Prostate gland (tissue), 2 donors: Measurements from ENCODE around the gene DBF4B. TPM values are rescaled to one million over a fixed set of nuclear protein-coding genes. Genes with fewer than 3 reads are reported as not detected.

Source experiments
- DNase-seq: peaks from one replicate; pipeline ENCODE4 v3.0.0-alpha.2; 2019; ENCODE audit warnings: low spot score
- H3K27ac ChIP-seq, 2 donors: fragments of 200-600 bp; sonication (generic); 2 replicates each; pipeline ENCODE4 v1.5.1; 2017 to 2019
- H3K27me3 ChIP-seq: fragments of 200-600 bp; sonication (generic); replicated peaks from 2 replicates; pipeline ENCODE4 v1.5.1; 2019; ENCODE audit not compliant: insufficient read depth
- H3K36me3 ChIP-seq, 2 donors: fragments of 200-600 bp; sonication (generic); 1 replicate in 1 of 2; 2 replicates in 1 of 2; pipeline versions ENCODE4 v1.5.1 to v1.8.1; 2017 to 2019
- H3K4me1 ChIP-seq: fragments of 200-600 bp; sonication (generic); replicated peaks from 2 replicates; pipeline ENCODE4 v1.5.1; 2019
- H3K4me3 ChIP-seq, 2 donors: fragments of 200-600 bp; sonication (generic); 2 replicates each; pipeline ENCODE4 v1.5.1; 2017 to 2019
- H3K9me3 ChIP-seq: fragments of 200-600 bp; sonication (generic); 2 replicates; pipeline ENCODE4 v1.5.1; 2017
- POLR2A ChIP-seq: fragments of 450-650 bp; IDR thresholded peaks from one replicate; pipeline ENCODE4 v1.6.1; 2016; ENCODE audit warnings: antibody characterized with exemption, mild to moderate bottlenecking
- POLR2AphosphoS5 ChIP-seq: sonication (generic); formaldehyde crosslinking; IDR thresholded peaks from one replicate; pipeline ENCODE4 v1.6.1; 2017; ENCODE audit warnings: antibody characterized with exemption
- WGBS: methylation state at CpG from one replicate; pipeline ENCODE4 v1.1.5; 2018; 5-methylcytosine and 5-hydroxymethylcytosine counted together
- intact Hi-C: fragments of 100-400 bp; cut with DNase I; formaldehyde crosslinking; loops from one replicate; pipeline ENCODE4 v1.14.2; 2022
- total RNA-seq, 2 donors: library from RNA; depleted of rRNA; stranded (reverse); fragments of >200 nt; gene quantifications; one replicate each; pipeline ENCODE4 v1.1.0, GENCODE V29; 2016
- TF ChIP-seq, protein P1 (sequence below), 4 experiments: fragments of 200-600 bp in 2 of 4; fragments of 450-650 bp in 2 of 4; sonication (generic) in 2 of 4; IDR thresholded peaks; 1 replicate in 3 of 4; 2 replicates in 1 of 4; pipeline ENCODE4 v1.5.1; 2016 to 2019; ENCODE audit warnings: antibody characterized with exemption in 4 of 4, mild to moderate bottlenecking in 2 of 4, moderate library complexity in 2 of 4

DBF4B gene
- total RNA-seq, 2 donors from 2014 or later = 5.3 to 20.1 TPM

DNA sequence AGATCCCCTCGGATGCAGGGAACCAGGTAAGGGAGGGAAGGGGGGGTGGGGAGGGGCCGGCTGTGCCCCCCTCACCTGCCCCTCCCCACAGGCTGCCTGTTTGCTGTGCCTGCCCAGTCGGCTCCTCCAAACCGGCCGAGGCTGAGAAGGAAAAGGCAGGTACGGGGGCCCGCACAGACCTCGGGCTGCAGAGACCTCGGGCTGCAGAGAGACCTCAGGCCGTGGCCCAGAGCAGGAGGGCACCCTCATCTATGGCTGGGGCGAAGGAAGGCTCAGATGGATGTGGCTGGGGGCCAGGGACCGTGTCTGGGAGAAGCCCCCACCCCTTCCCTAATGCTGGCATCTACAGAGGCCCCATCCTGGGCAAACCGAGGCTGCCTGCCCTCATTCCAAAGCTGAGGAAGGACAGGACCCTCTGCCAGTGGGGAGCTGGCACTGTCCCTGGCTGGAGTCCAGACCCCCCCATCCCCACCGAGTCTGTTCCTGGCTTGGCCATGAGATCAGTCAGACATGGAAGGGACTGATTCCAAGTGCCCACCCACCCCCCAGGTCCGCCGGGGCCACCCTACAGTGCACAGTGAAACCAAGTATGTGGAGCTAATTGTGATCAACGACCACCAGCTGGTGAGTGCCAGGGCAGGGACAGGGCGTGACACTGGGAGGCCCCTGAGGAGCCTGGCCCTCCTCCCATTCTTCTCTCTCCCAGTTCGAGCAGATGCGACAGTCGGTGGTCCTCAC is 64.0 kb downstream of the DBF4B start:
- intact Hi-C loops = no loop called here
- H3K4me3 ChIP-seq = no peak overlapping the region
- no peak overlapping the region for H3K27ac ChIP-seq
- H3K36me3 ChIP-seq = no peaks in the 10 kb centered on the region
- no peaks in the 10 kb centered on the region for H3K9me3 ChIP-seq
- TF ChIP-seq POLR2AphosphoS5 (no peak), POLR2A (no peak)
- TF ChIP-seq, protein P1, sequence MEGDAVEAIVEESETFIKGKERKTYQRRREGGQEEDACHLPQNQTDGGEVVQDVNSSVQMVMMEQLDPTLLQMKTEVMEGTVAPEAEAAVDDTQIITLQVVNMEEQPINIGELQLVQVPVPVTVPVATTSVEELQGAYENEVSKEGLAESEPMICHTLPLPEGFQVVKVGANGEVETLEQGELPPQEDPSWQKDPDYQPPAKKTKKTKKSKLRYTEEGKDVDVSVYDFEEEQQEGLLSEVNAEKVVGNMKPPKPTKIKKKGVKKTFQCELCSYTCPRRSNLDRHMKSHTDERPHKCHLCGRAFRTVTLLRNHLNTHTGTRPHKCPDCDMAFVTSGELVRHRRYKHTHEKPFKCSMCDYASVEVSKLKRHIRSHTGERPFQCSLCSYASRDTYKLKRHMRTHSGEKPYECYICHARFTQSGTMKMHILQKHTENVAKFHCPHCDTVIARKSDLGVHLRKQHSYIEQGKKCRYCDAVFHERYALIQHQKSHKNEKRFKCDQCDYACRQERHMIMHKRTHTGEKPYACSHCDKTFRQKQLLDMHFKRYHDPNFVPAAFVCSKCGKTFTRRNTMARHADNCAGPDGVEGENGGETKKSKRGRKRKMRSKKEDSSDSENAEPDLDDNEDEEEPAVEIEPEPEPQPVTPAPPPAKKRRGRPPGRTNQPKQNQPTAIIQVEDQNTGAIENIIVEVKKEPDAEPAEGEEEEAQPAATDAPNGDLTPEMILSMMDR (IDR thresholded peaks at IDR 0.05) = no peak
- DNase-seq = no peak
- no peaks in the 10 kb centered on the region for H3K4me1 ChIP-seq
- no peaks in the 10 kb centered on the region for H3K27me3 ChIP-seq
- WGBS = 55% methylated on average over 20 of the region's 21 CpGs

DNA sequence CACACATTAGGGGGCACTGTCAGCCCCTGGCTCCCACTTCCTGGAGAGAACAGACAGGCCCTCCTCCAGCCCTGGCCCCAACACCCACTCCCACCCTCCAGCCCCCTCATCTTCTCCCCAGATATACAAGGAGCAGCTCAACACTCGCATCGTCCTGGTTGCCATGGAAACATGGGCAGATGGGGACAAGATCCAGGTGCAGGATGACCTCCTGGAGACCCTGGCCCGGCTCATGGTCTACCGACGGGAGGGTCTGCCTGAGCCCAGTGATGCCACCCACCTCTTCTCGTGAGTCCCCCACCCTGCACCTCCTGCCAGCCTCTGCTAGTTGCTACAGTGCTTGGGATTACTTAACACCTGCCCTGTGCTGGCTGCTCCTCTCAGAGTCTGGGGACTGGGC is 64.7 kb downstream of the DBF4B start:
- no peak for DNase-seq
- no peaks in the 10 kb centered on the region for H3K27me3 ChIP-seq
- H3K27ac ChIP-seq = no peak overlapping the region
- intact Hi-C loops = no loop called here
- no peaks in the 10 kb centered on the region for H3K4me1 ChIP-seq
- H3K36me3 ChIP-seq = no peaks in the 10 kb centered on the region
- H3K4me3 ChIP-seq = no peak overlapping the region
- H3K9me3 ChIP-seq = no peaks in the 10 kb centered on the region
- WGBS = 56% methylated on average over 6 of the region's 6 CpGs
- TF ChIP-seq, protein P1 (IDR thresholded peaks at IDR 0.05) = no peak
- no peak for TF ChIP-seq POLR2AphosphoS5
- no peak for TF ChIP-seq POLR2A

DNA sequence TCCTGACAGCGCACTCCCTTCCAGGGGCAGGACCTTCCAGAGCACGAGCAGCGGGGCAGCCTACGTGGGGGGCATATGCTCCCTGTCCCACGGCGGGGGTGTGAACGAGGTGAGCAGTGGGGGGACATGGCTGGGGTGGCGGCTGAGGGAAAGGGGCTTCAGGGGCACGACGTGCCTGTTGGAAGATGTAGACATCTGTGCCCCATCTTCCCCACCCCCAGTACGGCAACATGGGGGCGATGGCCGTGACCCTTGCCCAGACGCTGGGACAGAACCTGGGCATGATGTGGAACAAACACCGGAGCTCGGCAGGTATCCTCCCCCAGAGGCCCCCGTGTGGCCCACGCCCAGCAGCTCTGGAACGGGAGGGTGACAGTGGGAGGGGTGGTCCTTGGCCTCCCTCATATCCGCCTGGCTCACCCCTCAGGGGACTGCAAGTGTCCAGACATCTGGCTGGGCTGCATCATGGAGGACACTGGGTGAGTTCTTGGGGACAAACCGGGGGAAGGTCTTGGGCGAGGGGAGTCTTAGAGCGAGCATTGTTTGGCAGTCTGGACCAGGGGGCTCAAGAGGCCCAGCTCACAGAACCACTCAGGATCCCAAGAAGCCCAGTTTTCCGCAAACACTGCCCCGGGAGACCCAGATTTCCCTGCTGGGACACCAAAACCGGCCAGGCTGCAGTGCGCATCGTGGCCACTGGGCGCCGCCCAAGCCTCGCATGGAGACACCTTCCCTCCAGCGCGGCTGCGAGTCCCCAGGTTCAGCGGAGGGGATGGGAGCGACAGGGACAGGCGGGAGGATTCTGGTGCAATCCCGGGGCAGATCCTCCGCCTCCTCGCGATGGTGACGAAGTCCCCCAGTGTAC is 66.0 kb downstream of the DBF4B start:
- WGBS = 21% methylated on average over 39 of the region's 42 CpGs
- intact Hi-C loops = loop anchor here (5.0 kb wide), 2 partner anchors 248 to 358 kb away; partner anchors contain the start of gene PLCD3
- Histone ChIP-seq H3K4me3 (peak overlapping the region; percentile 36 to 51), H3K9me3 (no peaks in the 10 kb centered on the region), H3K36me3 (no peaks in the 10 kb centered on the region), H3K4me1 (no peaks in the 10 kb centered on the region), H3K27ac (peak overlapping the region; percentile 31 to 77), H3K27me3 (no peaks in the 10 kb centered on the region)
- no peak for TF ChIP-seq POLR2A
- peak; percentile 42 for TF ChIP-seq POLR2AphosphoS5
- TF ChIP-seq, protein P1 (IDR thresholded peaks at IDR 0.05) = peak; percentile 90 to 98 (median 95)
- DNase-seq = peak; percentile 83

DNA sequence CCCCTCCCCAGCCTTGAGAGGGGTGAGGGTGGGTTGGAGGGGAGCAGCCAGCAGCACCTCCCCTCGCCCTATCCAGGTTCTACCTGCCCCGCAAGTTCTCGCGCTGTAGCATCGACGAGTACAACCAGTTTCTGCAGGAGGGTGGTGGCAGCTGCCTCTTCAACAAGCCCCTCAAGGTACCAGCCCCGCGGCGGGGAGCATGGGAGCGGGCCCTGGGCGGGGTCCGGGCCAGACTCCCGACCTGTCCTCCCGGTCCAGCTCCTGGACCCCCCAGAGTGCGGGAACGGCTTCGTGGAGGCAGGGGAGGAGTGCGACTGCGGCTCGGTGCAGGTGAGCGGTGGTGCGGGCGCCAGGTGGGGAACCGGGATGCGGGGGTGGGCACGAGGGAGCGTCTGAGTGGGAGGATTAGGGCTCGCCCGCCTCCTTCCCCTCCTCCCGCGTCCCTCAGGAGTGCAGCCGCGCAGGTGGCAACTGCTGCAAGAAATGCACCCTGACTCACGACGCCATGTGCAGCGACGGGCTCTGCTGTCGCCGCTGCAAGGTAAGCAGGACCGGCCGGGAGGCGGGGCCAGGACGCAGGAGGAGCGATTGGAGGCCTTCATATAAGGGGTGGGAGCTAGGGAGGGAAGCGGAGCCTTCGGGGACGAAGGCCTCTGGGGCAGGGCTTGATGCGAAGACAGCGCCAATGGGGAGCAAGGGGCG is 66.8 kb downstream of the DBF4B start:
- TF ChIP-seq POLR2A = peak; percentile 36
- peak; percentile 82 for TF ChIP-seq POLR2AphosphoS5
- TF ChIP-seq, protein P1 (IDR thresholded peaks at IDR 0.05) = peak in 1 of 4 experiments; percentile 3

More for the DNA sequence above, 66.8 kb downstream of the DBF4B start:
- under 1% methylated on average over 40 of the region's 50 CpGs for WGBS
- no peaks in the 10 kb centered on the region for H3K36me3 ChIP-seq
- peak overlapping the region; percentile 36 to 51 for H3K4me3 ChIP-seq
- intact Hi-C loops = loop anchor here (5.0 kb wide), 2 partner anchors 247 to 357 kb away; partner anchors contain the start of gene PLCD3
- H3K4me1 ChIP-seq = no peaks in the 10 kb centered on the region
- H3K27ac ChIP-seq = peak overlapping the region; percentile 31 to 77
- DNase-seq = peak; percentile 97
- no peaks in the 10 kb centered on the region for H3K27me3 ChIP-seq
- no peaks in the 10 kb centered on the region for H3K9me3 ChIP-seq
